Neutrophil (primary cell): ENCODE measurements around the gene TGM2.

ENCODE experiments used
- H3K27ac ChIP-seq: fragments of 200-600 bp; sonication (generic); 2 replicates; pipeline ENCODE4 v1.5.1; 2016; ENCODE audit warnings: mild to moderate bottlenecking, moderate library complexity
- H3K27me3 ChIP-seq: fragments of 200-600 bp; sonication (generic); 2 replicates; pipeline ENCODE4 v1.6.0; 2016; ENCODE audit warnings: mild to moderate bottlenecking
- H3K36me3 ChIP-seq: fragments of 200-600 bp; sonication (generic); 2 replicates; pipeline ENCODE4 v1.5.1; 2017
- H3K4me1 ChIP-seq, 2 experiments: fragments of 200-600 bp in 1 of 2; sonication (generic) in 1 of 2; 1 replicate in 1 of 2; 2 replicates in 1 of 2; pipeline versions ENCODE4 v1.5.1 to v1.6.1; 2013 to 2016; ENCODE audit warnings: low read depth in 1 of 2, low read length in 1 of 2, mild to moderate bottlenecking in 1 of 2, moderate library complexity in 1 of 2; ENCODE audit not compliant: control insufficient read depth in 1 of 2, insufficient read depth in 1 of 2
- H3K4me3 ChIP-seq, 2 experiments: fragments of 200-600 bp in 1 of 2; sonication (generic) in 1 of 2; 1 replicate in 1 of 2; 2 replicates in 1 of 2; pipeline ENCODE4 v1.5.1; 2013 to 2016; ENCODE audit warnings: low read depth in 1 of 2, low read length in 1 of 2, mild to moderate bottlenecking in 1 of 2, moderate library complexity in 1 of 2
- H3K9me3 ChIP-seq: fragments of 200-600 bp; sonication (generic); 2 replicates; pipeline ENCODE4 v1.5.1; 2016
- TF ChIP-seq, protein P1 (sequence below): fragments of 200-600 bp; sonication (generic); IDR thresholded peaks from 2 replicates; pipeline ENCODE4 v1.5.1; 2016; ENCODE audit warnings: antibody characterized with exemption

TGM2 gene

DNA sequence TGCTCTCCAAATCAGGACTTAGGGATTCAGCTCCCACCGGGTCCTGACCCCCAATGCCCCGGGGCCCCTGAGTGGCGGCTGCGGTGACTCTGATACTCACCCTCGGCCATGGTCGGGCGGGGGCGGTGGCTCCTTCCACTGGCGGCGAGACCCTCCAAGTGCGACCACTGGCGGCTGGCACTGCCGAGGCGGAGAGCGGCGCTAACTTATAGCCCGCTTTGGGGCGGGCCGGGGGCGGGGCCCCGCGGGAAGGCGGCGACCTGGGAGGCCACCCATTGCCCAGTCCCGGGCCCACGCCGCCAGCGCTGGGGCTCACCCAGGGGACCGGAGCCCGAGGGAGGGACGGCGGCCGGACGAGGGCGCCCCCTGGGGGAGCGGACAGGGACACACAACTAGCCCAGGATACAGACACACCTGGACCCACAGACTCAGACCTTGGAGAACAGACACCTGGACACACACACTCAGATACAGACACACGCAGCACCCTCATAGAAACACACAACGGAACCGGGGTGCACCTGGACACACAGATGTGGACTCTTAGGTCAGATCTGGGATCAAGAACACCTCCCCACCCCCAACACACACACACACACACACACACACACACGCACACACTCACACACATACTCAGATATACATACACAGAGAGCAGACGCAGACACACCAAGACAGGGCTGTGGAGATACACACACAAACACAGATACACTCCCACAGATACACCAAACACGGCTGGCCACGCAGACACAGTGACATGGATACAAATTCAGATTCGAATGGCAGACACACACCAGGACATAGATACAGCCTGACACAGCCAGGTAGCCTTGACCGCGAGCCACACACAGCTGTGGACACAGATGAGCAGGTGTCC, at the start of gene TGM2:
TGM2 (minus strand) TSS at position 182 of the 877 bp plus-strand sequence; CDS start at position 110, 72 bp downstream.
- Histone ChIP-seq H3K9me3 (no peaks in the 10 kb centered on the region), H3K4me1 (peaks cover 46 to 47% of the 10 kb centered on the region in 2 experiments), H3K36me3 (no peaks in the 10 kb centered on the region), H3K27me3 (peaks cover 15% of the 10 kb centered on the region), H3K4me3 (peak within 1 kb of the TSS; percentile 20 to 32), H3K27ac (no peak within 1 kb of the TSS)
- TF ChIP-seq, protein P1, sequence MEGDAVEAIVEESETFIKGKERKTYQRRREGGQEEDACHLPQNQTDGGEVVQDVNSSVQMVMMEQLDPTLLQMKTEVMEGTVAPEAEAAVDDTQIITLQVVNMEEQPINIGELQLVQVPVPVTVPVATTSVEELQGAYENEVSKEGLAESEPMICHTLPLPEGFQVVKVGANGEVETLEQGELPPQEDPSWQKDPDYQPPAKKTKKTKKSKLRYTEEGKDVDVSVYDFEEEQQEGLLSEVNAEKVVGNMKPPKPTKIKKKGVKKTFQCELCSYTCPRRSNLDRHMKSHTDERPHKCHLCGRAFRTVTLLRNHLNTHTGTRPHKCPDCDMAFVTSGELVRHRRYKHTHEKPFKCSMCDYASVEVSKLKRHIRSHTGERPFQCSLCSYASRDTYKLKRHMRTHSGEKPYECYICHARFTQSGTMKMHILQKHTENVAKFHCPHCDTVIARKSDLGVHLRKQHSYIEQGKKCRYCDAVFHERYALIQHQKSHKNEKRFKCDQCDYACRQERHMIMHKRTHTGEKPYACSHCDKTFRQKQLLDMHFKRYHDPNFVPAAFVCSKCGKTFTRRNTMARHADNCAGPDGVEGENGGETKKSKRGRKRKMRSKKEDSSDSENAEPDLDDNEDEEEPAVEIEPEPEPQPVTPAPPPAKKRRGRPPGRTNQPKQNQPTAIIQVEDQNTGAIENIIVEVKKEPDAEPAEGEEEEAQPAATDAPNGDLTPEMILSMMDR = peak; percentile 78

DNA sequence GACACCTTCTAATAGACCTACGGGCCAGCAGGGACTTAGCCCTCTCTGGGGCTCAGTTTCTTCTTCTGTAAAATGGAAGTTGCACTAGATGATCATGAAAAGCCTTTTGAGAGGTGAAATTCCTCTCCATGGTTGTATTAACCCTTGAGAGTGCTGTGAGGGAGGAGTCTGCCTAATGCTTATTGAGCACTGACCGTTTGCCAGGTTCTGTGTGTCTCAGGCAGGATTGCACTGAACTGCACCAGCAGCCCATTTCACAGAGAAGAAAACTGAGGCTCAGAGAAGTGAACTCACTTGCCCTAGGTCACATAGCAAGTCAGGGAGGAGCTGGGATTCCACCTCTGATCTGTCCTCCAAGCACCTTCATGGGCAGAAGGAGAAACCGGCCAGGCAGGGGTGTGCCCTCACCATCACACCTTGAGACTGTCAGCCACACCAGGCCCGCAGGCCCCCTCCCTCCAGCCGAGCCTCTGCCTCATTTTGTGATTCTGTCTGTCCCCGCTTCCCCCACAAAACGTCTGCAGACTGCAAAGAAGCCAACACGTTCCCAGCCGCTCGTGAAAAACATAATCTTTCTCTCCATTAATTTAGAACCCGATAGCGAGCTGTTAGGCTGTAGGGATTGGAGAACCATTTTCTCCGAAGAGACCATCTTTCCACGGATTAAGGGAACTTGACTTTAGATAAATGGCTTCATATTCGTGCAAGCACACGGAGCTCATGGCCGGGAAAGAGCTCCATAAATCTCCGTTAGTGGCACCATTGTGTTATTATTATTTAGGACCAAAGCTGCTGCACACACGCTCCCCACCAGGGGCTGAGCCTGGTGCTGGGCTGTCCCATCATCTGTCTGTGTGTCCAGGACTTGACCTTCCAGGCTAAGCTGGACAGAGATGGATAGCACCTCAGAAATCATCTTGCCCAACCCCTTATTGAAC, 49.5 kb upstream of the TGM2 start:
- Histone ChIP-seq H3K4me3 (no peak overlapping the region), H3K4me1 (peaks cover 13 to 14% of the 10 kb centered on the region in 2 experiments), H3K27me3 (peaks cover 5% of the 10 kb centered on the region), H3K27ac (no peak overlapping the region), H3K36me3 (no peaks in the 10 kb centered on the region), H3K9me3 (no peaks in the 10 kb centered on the region)
- TF ChIP-seq, protein P1 = no peak

DNA sequence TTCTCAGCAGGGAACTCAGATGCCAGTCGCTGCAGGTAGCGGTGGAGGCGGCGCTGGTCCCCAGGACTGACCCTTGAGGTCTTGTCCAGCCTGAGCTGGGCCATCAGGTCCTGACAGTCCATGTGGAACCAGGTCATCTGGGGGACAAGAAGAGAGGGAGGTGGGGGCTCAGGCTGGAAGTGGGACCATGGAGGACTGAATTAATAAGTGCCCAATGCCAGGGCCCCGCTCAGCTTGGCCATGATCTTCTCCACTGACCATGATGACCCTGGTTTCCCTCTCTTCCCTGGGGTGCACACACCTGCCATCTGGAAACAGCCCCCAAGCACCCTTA, 48.5 kb upstream of the TGM2 start:
- no peak overlapping the region for H3K27ac ChIP-seq
- peaks cover 13 to 14% of the 10 kb centered on the region in 2 experiments for H3K4me1 ChIP-seq
- H3K27me3 ChIP-seq = peaks cover 5% of the 10 kb centered on the region

DNA sequence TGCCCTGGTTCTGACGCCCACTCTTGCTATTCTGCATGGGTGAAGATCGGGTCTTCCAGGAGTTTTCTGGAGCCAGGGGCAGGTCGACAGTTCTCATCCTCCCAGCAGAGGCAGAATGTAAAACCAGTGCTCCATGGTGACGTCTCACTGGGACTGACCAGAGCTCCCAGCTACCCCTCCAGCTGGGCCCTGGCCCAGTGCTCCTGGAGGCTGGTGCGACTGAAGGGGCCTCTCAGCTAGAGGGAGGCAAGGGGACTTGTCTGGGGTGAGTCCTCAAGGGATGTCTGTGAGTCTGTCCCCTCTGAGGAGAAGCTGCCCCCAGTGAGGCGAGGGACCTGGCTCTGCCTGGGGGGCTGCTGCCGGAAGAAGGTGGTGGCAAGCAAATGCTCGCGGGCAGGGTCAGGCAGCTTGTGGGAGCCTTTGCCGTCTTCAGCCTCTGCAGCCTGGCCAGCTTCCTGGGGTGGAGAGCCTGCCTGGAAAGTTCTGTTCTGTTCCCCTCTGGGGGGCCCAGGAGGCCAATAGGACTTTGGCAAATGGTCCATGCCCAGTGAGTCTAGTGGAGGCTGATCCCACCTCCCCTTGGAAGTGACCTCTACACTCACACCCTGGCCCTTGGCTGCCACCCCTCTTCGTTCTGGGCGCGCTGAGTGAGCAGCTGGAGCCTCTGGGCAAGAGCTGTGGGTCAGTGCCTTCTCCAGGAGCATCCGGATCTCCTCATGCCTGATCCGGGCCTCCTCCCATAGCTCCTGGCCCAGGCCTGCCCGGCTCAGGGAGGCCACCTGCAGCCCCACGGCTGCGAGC, 47.9 kb upstream of the TGM2 start:
- Histone ChIP-seq H3K4me3 (no peak overlapping the region), H3K9me3 (no peaks in the 10 kb centered on the region), H3K27me3 (peaks cover 5% of the 10 kb centered on the region), H3K36me3 (no peaks in the 10 kb centered on the region), H3K27ac (no peak overlapping the region), H3K4me1 (peaks cover 13 to 14% of the 10 kb centered on the region in 2 experiments)
- TF ChIP-seq, protein P1 = no peak

More for the DNA sequence above, 48.5 kb upstream of the TGM2 start:
- TF ChIP-seq, protein P1 = no peak
- Histone ChIP-seq H3K9me3 (no peaks in the 10 kb centered on the region), H3K36me3 (no peaks in the 10 kb centered on the region), H3K4me3 (no peak overlapping the region)
